Upper lobe of left lung (tissue), 6 donors: ENCODE measurements around the gene ANO2. TPM values are rescaled to one million over a fixed set of nuclear protein-coding genes. Genes with fewer than 3 reads are reported as not detected.

Experiments
- ATAC-seq, 2 donors: fragments of 200-7000 bp; cut with Tn5 transposase; one replicate each; pipeline ENCODE4 v1.9.1; 2022; ENCODE audit warnings: mild to moderate bottlenecking in 2 of 2, moderate library complexity in 2 of 2; ENCODE audit not compliant: low FRiP score in 2 of 2
- DNase-seq, 2 donors: peaks; one replicate each; pipeline ENCODE4 v3.0.0-alpha.2; 2019 to 2020
- H3K27ac ChIP-seq, 4 donors: fragments of 200-600 bp; sonication (generic); one replicate each; pipeline ENCODE4 v1.5.1; 2016 to 2019
- H3K27me3 ChIP-seq, 4 donors: fragments of 200-600 bp; sonication (generic); one replicate each; pipeline ENCODE4 v1.5.1; 2017 to 2019
- H3K36me3 ChIP-seq, 4 donors: fragments of 200-600 bp; sonication (generic); one replicate each; pipeline ENCODE4 v1.5.1; 2016 to 2019
- H3K4me1 ChIP-seq, 4 donors: fragments of 200-600 bp; sonication (generic); one replicate each; pipeline ENCODE4 v1.5.1; 2018 to 2019
- H3K4me3 ChIP-seq, 4 donors: fragments of 200-600 bp; sonication (generic); one replicate each; pipeline ENCODE4 v1.5.1; 2017 to 2019; ENCODE audit warnings: mild to moderate bottlenecking in 2 of 4, moderate library complexity in 1 of 4
- H3K9me3 ChIP-seq, 4 donors: fragments of 200-600 bp; sonication (generic); one replicate each; pipeline ENCODE4 v1.5.1; 2018 to 2019
- CTCF ChIP-seq, 6 experiments: fragments of 450-650 bp in 4 of 6; fragments of 200-600 bp in 2 of 6; sonication (generic) in 2 of 6; IDR thresholded peaks; one replicate each; pipeline ENCODE4 v1.5.1; 2016 to 2019; ENCODE audit warnings: antibody characterized with exemption in 6 of 6
- EP300 ChIP-seq, 4 donors: sonication (generic); formaldehyde crosslinking; IDR thresholded peaks; one replicate each; pipeline ENCODE4 v1.5.1; 2017; ENCODE audit warnings: antibody characterized with exemption in 4 of 4, control low read depth in 2 of 4
- POLR2A ChIP-seq, 4 donors: fragments of 450-650 bp; IDR thresholded peaks; one replicate each; pipeline ENCODE4 v1.5.1; 2016 to 2017; ENCODE audit warnings: antibody characterized with exemption in 4 of 4, mild to moderate bottlenecking in 2 of 4
- POLR2AphosphoS5 ChIP-seq, 2 donors: sonication (generic); formaldehyde crosslinking; IDR thresholded peaks; one replicate each; pipeline ENCODE4 v1.5.1; 2017; ENCODE audit warnings: antibody characterized with exemption in 2 of 2
- WGBS, 2 donors: methylation state at CpG; one replicate each; pipeline ENCODE4 v1.1.5; 2017 to 2018; 5-methylcytosine and 5-hydroxymethylcytosine counted together
- total RNA-seq, 6 donors: library from RNA; depleted of rRNA in 4 of 6; stranded (reverse); fragments of >200 nt in 4 of 6; gene quantifications; one replicate each; pipeline versions ENCODE4 v1.1.0 to v1.2.1, GENCODE V29; 2016 to 2021
- donor health status: DM: no; HTN: no; CAD: no; lungs with moderate emphysema.
- donor health status: DM: no; HTN: yes; CAD: no; lungs with severe emphysema.

Gene ANO2
- total RNA-seq, 6 donors from 2014 or later: 4.4 to 78.6 (median 17.5) TPM

DNA sequence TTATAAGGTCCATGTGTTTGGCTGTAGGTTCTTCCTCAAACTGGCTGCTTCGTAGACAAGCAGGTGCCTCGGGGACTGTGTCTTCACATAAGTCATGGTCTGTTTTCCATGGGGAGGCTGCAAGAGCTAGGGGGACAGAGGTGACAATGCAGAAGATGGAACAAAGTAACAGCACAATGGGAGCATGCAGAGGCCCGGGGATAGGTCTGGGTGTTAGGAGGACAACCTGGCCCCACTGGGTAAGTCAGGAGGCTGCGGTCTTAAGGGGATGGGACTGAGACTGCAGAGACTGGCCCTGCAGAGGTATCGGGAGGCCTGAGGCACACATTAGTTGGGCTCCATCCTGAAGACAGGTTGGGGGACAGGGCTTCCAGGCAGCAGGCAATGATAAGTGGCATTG, 424.2 kb downstream of the ANO2 start:
- no peak overlapping the region for H3K4me3 ChIP-seq
- peaks cover 0 to 4% (median 0%) of the 10 kb centered on the region in 4 donors for H3K4me1 ChIP-seq
- no peak for DNase-seq
- no peaks in the 10 kb centered on the region for H3K36me3 ChIP-seq
- no peaks in the 10 kb centered on the region for H3K27me3 ChIP-seq
- H3K27ac ChIP-seq: no peak overlapping the region
- 97 to 100% methylated on average over 3 to 5 of the region's 5 CpGs for WGBS, 2 donors
- no peaks in the 10 kb centered on the region for H3K9me3 ChIP-seq
- no peak for TF ChIP-seq EP300 (IDR thresholded peaks at IDR 0.05)
- no peak for TF ChIP-seq POLR2A (IDR thresholded peaks at IDR 0.05)
- no peak for TF ChIP-seq POLR2AphosphoS5 (IDR thresholded peaks at IDR 0.05)
- TF ChIP-seq CTCF (IDR thresholded peaks at IDR 0.05): no peak
- no peak for ATAC-seq

DNA sequence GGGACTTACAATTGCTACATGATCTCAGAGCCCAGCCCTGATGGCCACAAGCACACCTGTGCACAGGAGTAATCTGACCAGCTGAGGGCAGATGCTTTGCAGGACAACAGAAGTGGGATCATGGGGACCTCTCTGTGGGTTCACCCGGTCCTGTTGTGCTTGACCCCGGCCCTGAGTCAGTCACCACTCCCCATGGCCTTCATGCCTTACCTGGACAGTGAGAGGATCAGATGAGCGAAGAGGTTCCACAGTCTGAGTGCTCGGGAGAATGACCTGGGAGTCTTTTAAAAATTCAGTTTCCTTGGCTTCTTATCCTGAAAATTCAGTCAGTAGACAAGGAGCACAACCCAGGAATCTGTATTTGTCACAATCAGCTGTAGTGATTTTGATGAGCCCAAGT, 425.0 kb downstream of the ANO2 start:
- H3K4me3 ChIP-seq: no peak overlapping the region
- no peaks in the 10 kb centered on the region for H3K36me3 ChIP-seq
- TF ChIP-seq POLR2A (IDR thresholded peaks at IDR 0.05): no peak
- no peak for TF ChIP-seq CTCF (IDR thresholded peaks at IDR 0.05)
- no peak for TF ChIP-seq EP300 (IDR thresholded peaks at IDR 0.05)
- no peak for TF ChIP-seq POLR2AphosphoS5 (IDR thresholded peaks at IDR 0.05)
- 80 to 94% methylated on average over 4 of the region's 4 CpGs for WGBS, 2 donors
- no peaks in the 10 kb centered on the region for H3K27me3 ChIP-seq
- ATAC-seq (no peak), DNase-seq (no peak)
- peaks cover 0 to 4% (median 0%) of the 10 kb centered on the region in 4 donors for H3K4me1 ChIP-seq
- no peak overlapping the region for H3K27ac ChIP-seq
- no peaks in the 10 kb centered on the region for H3K9me3 ChIP-seq

DNA sequence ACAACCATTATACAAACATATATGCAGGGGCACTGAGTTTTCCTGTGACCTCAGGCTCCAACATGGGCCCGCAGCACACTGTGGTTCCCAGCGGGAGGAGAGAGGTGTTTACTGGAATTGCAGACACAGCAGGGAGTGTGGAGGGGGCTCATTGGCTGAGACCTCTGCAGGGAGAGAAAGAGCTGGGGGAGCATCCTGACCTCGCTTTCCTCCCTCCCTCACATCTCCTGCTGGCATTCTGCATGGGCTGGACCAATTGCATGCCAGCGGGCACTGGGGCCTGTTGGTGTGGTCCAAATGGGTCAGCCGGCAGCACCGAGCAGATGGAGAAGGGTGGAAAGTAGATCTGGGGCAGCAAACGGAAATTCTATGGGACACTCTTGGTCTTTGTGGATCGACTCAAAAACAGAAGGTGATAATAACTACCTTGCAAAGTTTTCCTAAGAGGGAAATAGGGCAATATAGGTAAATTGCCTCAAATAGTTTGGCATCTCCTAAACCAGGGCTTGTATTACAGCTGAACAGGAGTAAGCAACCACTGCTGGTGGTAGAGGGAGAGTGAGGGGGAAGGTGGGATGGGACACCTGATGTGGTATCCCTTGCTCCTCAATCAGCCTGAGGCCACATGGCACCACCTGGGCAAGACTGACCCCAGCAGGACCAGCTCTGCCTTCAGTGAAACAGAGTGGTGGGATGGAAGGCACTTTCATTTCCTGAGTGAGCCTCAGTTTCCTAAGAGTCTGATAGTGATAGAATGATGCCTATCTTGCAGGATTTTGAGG, 426.3 kb downstream of the ANO2 start:
- no peaks in the 10 kb centered on the region for H3K27me3 ChIP-seq
- H3K36me3 ChIP-seq: no peaks in the 10 kb centered on the region
- H3K9me3 ChIP-seq: no peaks in the 10 kb centered on the region
- no peak for ATAC-seq
- no peak for DNase-seq
- TF ChIP-seq EP300 (IDR thresholded peaks at IDR 0.05) (no peak), CTCF (IDR thresholded peaks at IDR 0.05) (no peak), POLR2AphosphoS5 (IDR thresholded peaks at IDR 0.05) (no peak), POLR2A (IDR thresholded peaks at IDR 0.05) (no peak)
- peaks cover 0 to 4% (median 0%) of the 10 kb centered on the region in 4 donors for H3K4me1 ChIP-seq
- H3K27ac ChIP-seq: no peak overlapping the region
- no peak overlapping the region for H3K4me3 ChIP-seq
- 89 to 91% methylated on average over 6 to 8 of the region's 8 CpGs for WGBS, 2 donors

GRCh38 chr12:5516371-5517241, 428.5 kb downstream of the ANO2 start:
- WGBS, 2 donors: 93 to 94% methylated on average over 8 of the region's 8 CpGs

More at GRCh38 chr12:5516371-5517241, 428.5 kb downstream of the ANO2 start:
- no peaks in the 10 kb centered on the region for H3K36me3 ChIP-seq
- no peak for ATAC-seq
- no peaks in the 10 kb centered on the region for H3K9me3 ChIP-seq
- TF ChIP-seq POLR2AphosphoS5 (IDR thresholded peaks at IDR 0.05) (no peak), EP300 (IDR thresholded peaks at IDR 0.05) (no peak), POLR2A (IDR thresholded peaks at IDR 0.05) (no peak), CTCF (IDR thresholded peaks at IDR 0.05) (no peak)
- peaks cover 4 to 8% (median 5%) of the 10 kb centered on the region in 4 donors for H3K4me1 ChIP-seq
- no peak for DNase-seq
- H3K27me3 ChIP-seq: no peaks in the 10 kb centered on the region
- H3K27ac ChIP-seq: no peak overlapping the region
- no peak overlapping the region for H3K4me3 ChIP-seq
